ENCODE measurements around the gene ZBTB7A. TPM values are rescaled to one million over a fixed set of nuclear protein-coding genes. Genes with fewer than 3 reads are reported as not detected.
A peak's percentile ranks its signal among the peaks of the same experiment; 100 is the strongest.

Gene ZBTB7A
- total RNA-seq, 4 donors from 2014 or later = 60.5 to 187 (median 81.2) TPM

GRCh38 chr19:4015705-4016402 lies 50.8 kb downstream of the ZBTB7A start:
- intact Hi-C loops (cut with DNase I) = no loop called here
- Histone ChIP-seq H3K27ac (peak overlapping the region in 3 of 4 donors; percentile 25 to 54 (median 51)), H3K4me1 (peaks cover 9 to 63% (median 13%) of the 10 kb centered on the region in 3 donors), H3K27me3 (no peaks in the 10 kb centered on the region), H3K36me3 (peaks cover 18 to 82% (median 22%) of the 10 kb centered on the region in 3 donors), H3K4me3 (peak overlapping the region in 1 of 4 donors; percentile 28), H3K9me3 (no peaks in the 10 kb centered on the region)
- WGBS, 2 donors = 47 to 80% methylated on average over 3 to 12 of the region's 37 CpGs
- no peak for DNase-seq
- TF ChIP-seq, protein P1, sequence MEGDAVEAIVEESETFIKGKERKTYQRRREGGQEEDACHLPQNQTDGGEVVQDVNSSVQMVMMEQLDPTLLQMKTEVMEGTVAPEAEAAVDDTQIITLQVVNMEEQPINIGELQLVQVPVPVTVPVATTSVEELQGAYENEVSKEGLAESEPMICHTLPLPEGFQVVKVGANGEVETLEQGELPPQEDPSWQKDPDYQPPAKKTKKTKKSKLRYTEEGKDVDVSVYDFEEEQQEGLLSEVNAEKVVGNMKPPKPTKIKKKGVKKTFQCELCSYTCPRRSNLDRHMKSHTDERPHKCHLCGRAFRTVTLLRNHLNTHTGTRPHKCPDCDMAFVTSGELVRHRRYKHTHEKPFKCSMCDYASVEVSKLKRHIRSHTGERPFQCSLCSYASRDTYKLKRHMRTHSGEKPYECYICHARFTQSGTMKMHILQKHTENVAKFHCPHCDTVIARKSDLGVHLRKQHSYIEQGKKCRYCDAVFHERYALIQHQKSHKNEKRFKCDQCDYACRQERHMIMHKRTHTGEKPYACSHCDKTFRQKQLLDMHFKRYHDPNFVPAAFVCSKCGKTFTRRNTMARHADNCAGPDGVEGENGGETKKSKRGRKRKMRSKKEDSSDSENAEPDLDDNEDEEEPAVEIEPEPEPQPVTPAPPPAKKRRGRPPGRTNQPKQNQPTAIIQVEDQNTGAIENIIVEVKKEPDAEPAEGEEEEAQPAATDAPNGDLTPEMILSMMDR (IDR thresholded peaks at IDR 0.05) = no peak
- no peak for TF ChIP-seq POLR2A (IDR thresholded peaks at IDR 0.05)

- Histone ChIP-seq H3K4me3 (peak overlapping the region in 1 of 4 donors; percentile 28), H3K27ac (peak overlapping the region in 3 of 4 donors; percentile 25 to 54 (median 51)), H3K27me3 (no peaks in the 10 kb centered on the region), H3K36me3 (peaks cover 18 to 87% (median 22%) of the 10 kb centered on the region in 3 donors), H3K9me3 (no peaks in the 10 kb centered on the region), H3K4me1 (peaks cover 17 to 68% (median 23%) of the 10 kb centered on the region in 3 donors)
- DNase-seq = no peak
- intact Hi-C loops (cut with DNase I) = no loop called here
- WGBS, 2 donors = 58 to 61% methylated on average over 5 to 6 of the region's 25 CpGs
- TF ChIP-seq, protein P1 (IDR thresholded peaks at IDR 0.05) = no peak
- no peak for TF ChIP-seq POLR2A (IDR thresholded peaks at IDR 0.05)
Observed at GRCh38 chr19:4014541-4015491, 51.9 kb downstream of the ZBTB7A start.

DNA sequence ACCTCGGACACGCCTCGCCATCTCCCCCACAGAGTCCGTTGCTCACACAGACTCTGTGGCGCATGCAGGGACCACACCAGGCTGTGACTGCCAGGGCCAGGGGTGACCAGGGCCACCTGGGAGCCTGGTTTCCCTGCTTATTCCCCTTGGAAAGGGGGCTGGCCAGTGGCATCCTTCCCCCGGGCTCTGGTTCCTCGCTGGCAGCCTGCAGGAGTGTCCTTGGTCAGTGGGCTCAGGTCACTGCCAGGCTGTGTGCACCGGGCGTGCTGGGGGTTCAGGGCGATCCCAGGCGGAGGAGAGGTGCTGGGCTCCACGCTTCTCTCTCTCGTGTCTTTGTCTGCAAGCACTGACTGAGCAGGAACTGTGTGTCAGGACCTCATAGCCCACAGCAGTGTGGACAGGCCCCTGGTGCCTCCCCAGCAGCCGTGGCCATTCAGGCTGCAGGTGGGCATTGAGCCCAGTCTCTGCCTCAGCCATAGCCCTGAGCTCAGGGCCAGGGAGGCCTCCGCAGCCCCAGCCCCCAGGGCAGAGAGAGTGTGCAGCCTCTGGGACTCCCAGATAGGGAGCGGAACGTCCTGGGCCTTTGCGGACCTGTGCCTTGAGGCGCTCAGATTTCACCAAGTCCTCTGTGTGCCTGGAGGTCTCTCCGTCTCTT lies 52.7 kb downstream of the ZBTB7A start:
- H3K36me3 ChIP-seq = peaks cover 18 to 82% (median 22%) of the 10 kb centered on the region in 3 donors
- no peak overlapping the region for H3K27ac ChIP-seq
- TF ChIP-seq, protein P1 (IDR thresholded peaks at IDR 0.05) = no peak
- no peak for TF ChIP-seq POLR2A (IDR thresholded peaks at IDR 0.05)
- no peaks in the 10 kb centered on the region for H3K9me3 ChIP-seq
- H3K27me3 ChIP-seq = no peaks in the 10 kb centered on the region
- H3K4me1 ChIP-seq = peaks cover 25 to 68% (median 31%) of the 10 kb centered on the region in 3 donors
- no peak for DNase-seq
- 80 to 93% methylated on average over 5 to 10 of the region's 20 CpGs for WGBS, 2 donors
- no peak overlapping the region for H3K4me3 ChIP-seq
- intact Hi-C loops (cut with DNase I) = no loop called here

GRCh38 chr19:4012975-4013634 lies 53.6 kb downstream of the ZBTB7A start:
- intact Hi-C loops (cut with DNase I) = no loop called here
- TF ChIP-seq, protein P1 (IDR thresholded peaks at IDR 0.05) = no peak
- no peak for TF ChIP-seq POLR2A (IDR thresholded peaks at IDR 0.05)
- Histone ChIP-seq H3K36me3 (peaks cover 18 to 73% (median 22%) of the 10 kb centered on the region in 3 donors), H3K9me3 (no peaks in the 10 kb centered on the region), H3K4me1 (peaks cover 34 to 72% (median 39%) of the 10 kb centered on the region in 3 donors), H3K27ac (no peak overlapping the region), H3K27me3 (no peaks in the 10 kb centered on the region), H3K4me3 (no peak overlapping the region)
- no peak for DNase-seq
- 94 to 97% methylated on average over 13 to 17 of the region's 33 CpGs for WGBS, 2 donors

All from esophagus squamous epithelium (tissue), 5 donors.